GM06990 (cell line): ENCODE results near the gene IL3.

Experiments
- DNase-seq: peaks from one replicate; pipeline ENCODE4 v3.0.0-alpha.2; 2011; ENCODE audit not compliant: insufficient read length; ENCODE audit errors: extremely low read depth
- H3K27me3 ChIP-seq: replicated peaks from 2 replicates; pipeline ENCODE4 v1.6.0; 2011; ENCODE audit warnings: low read length; ENCODE audit not compliant: control insufficient read depth, insufficient read depth
- H3K36me3 ChIP-seq: 2 replicates; pipeline ENCODE4 v1.5.1; 2011; ENCODE audit warnings: low read length; ENCODE audit not compliant: control insufficient read depth, insufficient read depth
- H3K4me3 ChIP-seq: replicated peaks from 2 replicates; pipeline ENCODE4 v1.5.1; 2011; ENCODE audit warnings: low read depth, mild to moderate bottlenecking, control low read depth, low read length
- TF ChIP-seq, protein P1 (sequence below): IDR thresholded peaks from 2 replicates; pipeline ENCODE4 v1.5.1; 2011; ENCODE audit warnings: low read length, control low read depth, mild to moderate bottlenecking, inconsistent platforms; ENCODE audit not compliant: insufficient read depth, poor library complexity, severe bottlenecking

Gene IL3

GRCh38 chr5:132095424-132095972 lies 35.0 kb downstream of the IL3 start:
- Histone ChIP-seq H3K27me3 (0 out of 2 replicates have a peak, but pooled peaks cover 2% of the 10 kb centered on the region), H3K4me3 (no peak overlapping the region), H3K36me3 (no peaks in the 10 kb centered on the region)
- no peak for DNase-seq
- TF ChIP-seq, protein P1, sequence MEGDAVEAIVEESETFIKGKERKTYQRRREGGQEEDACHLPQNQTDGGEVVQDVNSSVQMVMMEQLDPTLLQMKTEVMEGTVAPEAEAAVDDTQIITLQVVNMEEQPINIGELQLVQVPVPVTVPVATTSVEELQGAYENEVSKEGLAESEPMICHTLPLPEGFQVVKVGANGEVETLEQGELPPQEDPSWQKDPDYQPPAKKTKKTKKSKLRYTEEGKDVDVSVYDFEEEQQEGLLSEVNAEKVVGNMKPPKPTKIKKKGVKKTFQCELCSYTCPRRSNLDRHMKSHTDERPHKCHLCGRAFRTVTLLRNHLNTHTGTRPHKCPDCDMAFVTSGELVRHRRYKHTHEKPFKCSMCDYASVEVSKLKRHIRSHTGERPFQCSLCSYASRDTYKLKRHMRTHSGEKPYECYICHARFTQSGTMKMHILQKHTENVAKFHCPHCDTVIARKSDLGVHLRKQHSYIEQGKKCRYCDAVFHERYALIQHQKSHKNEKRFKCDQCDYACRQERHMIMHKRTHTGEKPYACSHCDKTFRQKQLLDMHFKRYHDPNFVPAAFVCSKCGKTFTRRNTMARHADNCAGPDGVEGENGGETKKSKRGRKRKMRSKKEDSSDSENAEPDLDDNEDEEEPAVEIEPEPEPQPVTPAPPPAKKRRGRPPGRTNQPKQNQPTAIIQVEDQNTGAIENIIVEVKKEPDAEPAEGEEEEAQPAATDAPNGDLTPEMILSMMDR, result no peak

- no peak for DNase-seq
- H3K27me3 ChIP-seq, result 0 out of 2 replicates have a peak, but pooled peaks cover 2% of the 10 kb centered on the region
- no peak overlapping the region for H3K4me3 ChIP-seq
- TF ChIP-seq, protein P1, result no peak
- H3K36me3 ChIP-seq, result no peaks in the 10 kb centered on the region
Observed at GRCh38 chr5:132096904-132097303, 36.4 kb downstream of the IL3 start.

- no peak overlapping the region for H3K4me3 ChIP-seq
- TF ChIP-seq, protein P1, result no peak
- no peaks in the 10 kb centered on the region for H3K36me3 ChIP-seq
- H3K27me3 ChIP-seq, result no peaks in the 10 kb centered on the region
- DNase-seq, result no peak
Observed at GRCh38 chr5:132098151-132098594, 37.7 kb downstream of the IL3 start.

- TF ChIP-seq, protein P1, result no peak
- Histone ChIP-seq H3K36me3 (no peaks in the 10 kb centered on the region), H3K4me3 (no peak overlapping the region), H3K27me3 (no peaks in the 10 kb centered on the region)
- DNase-seq, result no peak
Observed at GRCh38 chr5:132098621-132099020, 38.2 kb downstream of the IL3 start.

DNA sequence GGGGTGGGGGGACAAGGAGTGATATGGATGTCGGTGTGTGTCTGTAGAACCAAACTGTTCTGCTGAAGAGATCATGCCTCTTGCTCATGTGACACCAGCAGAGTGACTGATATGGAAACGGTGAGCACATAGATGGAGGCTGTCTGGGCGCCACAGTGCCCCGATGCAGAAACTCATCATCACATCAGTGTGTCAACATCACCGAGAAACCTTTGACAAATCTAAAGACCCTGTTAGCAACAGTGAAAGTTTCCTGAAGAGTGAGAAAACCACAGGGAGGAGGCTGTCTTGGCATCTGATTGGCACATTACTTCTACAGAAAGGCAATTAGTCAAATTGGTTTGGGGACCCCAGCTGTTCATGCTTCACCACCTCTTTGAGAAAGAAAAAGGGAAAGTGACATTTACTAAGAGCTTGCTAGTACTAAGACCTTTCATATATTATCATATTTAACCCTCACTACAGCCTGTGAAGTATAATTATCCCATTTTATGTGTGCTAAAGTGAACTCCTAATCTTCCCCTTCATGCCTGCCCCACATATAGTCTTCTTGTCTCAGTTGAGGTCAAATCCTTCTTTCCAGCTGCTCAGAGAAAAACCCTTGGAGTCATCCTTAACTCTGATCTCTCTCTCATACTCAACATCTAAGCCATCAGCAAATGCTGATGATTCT lies 38.8 kb downstream of the IL3 start:
- no peaks in the 10 kb centered on the region for H3K27me3 ChIP-seq
- TF ChIP-seq, protein P1, result no peak
- H3K36me3 ChIP-seq, result no peaks in the 10 kb centered on the region
- peak; percentile 76 for DNase-seq
- no peak overlapping the region for H3K4me3 ChIP-seq

DNA sequence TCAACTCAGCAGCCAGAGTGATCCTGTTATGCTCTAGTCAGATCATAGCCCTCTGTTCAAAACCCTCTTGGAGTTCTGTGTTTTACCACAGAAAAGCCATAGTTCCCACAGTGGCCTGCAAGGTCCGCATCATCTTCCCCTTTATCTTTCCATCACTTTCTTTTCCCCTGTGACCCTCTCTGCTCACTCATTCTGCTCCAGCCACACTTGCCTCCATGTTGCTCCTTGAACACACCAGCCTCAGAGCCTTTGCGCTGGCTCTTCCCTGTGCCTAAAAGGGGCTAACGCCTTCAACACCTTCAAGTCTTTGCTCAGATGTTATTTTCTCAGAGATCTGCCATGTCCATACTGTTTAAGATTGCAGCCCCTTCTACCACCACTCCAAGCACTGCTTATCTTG lies 39.5 kb downstream of the IL3 start:
- DNase-seq, result no peak

More for the DNA sequence above, 39.5 kb downstream of the IL3 start:
- TF ChIP-seq, protein P1, result no peak
- no peak overlapping the region for H3K4me3 ChIP-seq
- H3K36me3 ChIP-seq, result no peaks in the 10 kb centered on the region
- no peaks in the 10 kb centered on the region for H3K27me3 ChIP-seq
